T-cell (primary cell): ENCODE results near the gene ZNF678. TPM values are rescaled to one million over a fixed set of nuclear protein-coding genes. Genes with fewer than 3 reads are reported as not detected.
A peak's percentile ranks its signal among the peaks of the same experiment; 100 is the strongest.
"Not testable (repeated sequence)": the region's sequence is repeated elsewhere in the genome, so short reads cannot be mapped to it uniquely, and the experiment has no call there.

Experiments used
- ATAC-seq, 4 experiments: fragments of 200-7000 bp in 3 of 4; fragments of 150-1000 bp in 1 of 4; cut with Tn5 transposase; replicated peaks in 1 of 4; 1 replicate in 3 of 4; 2 replicates in 1 of 4; pipeline ENCODE4 v1.10.0; 2021; ENCODE audit warnings: moderate library complexity in 3 of 4, mild to moderate bottlenecking in 2 of 4, moderate number of reproducible peaks in 1 of 4
- CTCF ChIA-PET, 2 donors: fragments of 300-600 bp; sonication (Branson Sonifier 250); formaldehyde crosslinking; loops; one replicate each; lab custom pipeline; 2022; ENCODE audit warnings: antibody characterized with exemption in 2 of 2; lab: Charles Lee
- POLR2A ChIA-PET, 2 donors: fragments of 300-600 bp; sonication (Branson Sonifier 250); formaldehyde crosslinking; loops; one replicate each; lab custom pipeline; 2022; ENCODE audit warnings: antibody characterized with exemption in 2 of 2; lab: Charles Lee
- DNase-seq, 35 experiments: peaks; one replicate each; pipeline versions ENCODE4 v3.0.0 to v3.0.0-alpha.2; 2013 to 2023
- H3K27ac ChIP-seq: one replicate; pipeline ENCODE4 v1.5.1; 2013; ENCODE audit warnings: low read length
- H3K27me3 ChIP-seq, 2 experiments: replicated peaks in 1 of 2; 1 replicate in 1 of 2; 2 replicates in 1 of 2; pipeline versions ENCODE4 v1.6.1 to v1.7.0; 2013; ENCODE audit warnings: low read length in 1 of 2, mixed read lengths in 1 of 2; ENCODE audit not compliant: control insufficient read depth in 2 of 2, insufficient read depth in 2 of 2; ENCODE audit errors: extremely low read depth in 1 of 2
- H3K36me3 ChIP-seq, 2 donors: 1 replicate in 1 of 2; 2 replicates in 1 of 2; pipeline versions ENCODE4 v1.6.1 to v1.7.0; 2013; ENCODE audit warnings: low read length in 1 of 2; ENCODE audit not compliant: control insufficient read depth in 2 of 2, insufficient read depth in 1 of 2; ENCODE audit errors: extremely low read depth in 1 of 2
- H3K4me1 ChIP-seq, 2 experiments: 1 replicate in 1 of 2; 2 replicates in 1 of 2; pipeline versions ENCODE4 v1.6.1 to v1.7.0; 2013; ENCODE audit warnings: low read length in 2 of 2, mixed read lengths in 1 of 2; ENCODE audit not compliant: insufficient read depth in 2 of 2, control insufficient read depth in 1 of 2; ENCODE audit errors: extremely low read depth in 1 of 2
- H3K4me3 ChIP-seq, 2 donors: 1 replicate in 1 of 2; 2 replicates in 1 of 2; pipeline versions ENCODE4 v1.5.1 to v1.7.0; 2013; ENCODE audit warnings: mild to moderate bottlenecking in 2 of 2, low read length in 1 of 2, moderate library complexity in 1 of 2; ENCODE audit not compliant: control insufficient read depth in 1 of 2; ENCODE audit errors: extremely low read depth in 1 of 2
- H3K9me3 ChIP-seq: 2 replicates; pipeline ENCODE4 v1.7.0; 2013
- H3K27ac Mint-ChIP-seq, 2 donors: one replicate each; pipeline ENCODE4 v1.8.0; 2020 to 2021; ENCODE audit warnings: mild to moderate bottlenecking in 2 of 2, mixed read lengths in 2 of 2
- H3K27me3 Mint-ChIP-seq, 2 donors: one replicate each; pipeline ENCODE4 v1.8.0; 2021 to 2022; ENCODE audit warnings: mixed read lengths in 2 of 2
- H3K36me3 Mint-ChIP-seq: one replicate; pipeline ENCODE4 v1.8.0; 2021; ENCODE audit warnings: mixed read lengths
- H3K4me1 Mint-ChIP-seq, 3 donors: one replicate each; pipeline ENCODE4 v1.8.0; 2020 to 2022; ENCODE audit warnings: mixed read lengths in 3 of 3, mild to moderate bottlenecking in 1 of 3
- H3K4me3 Mint-ChIP-seq, 3 donors: one replicate each; pipeline ENCODE4 v1.8.0; 2020 to 2022; ENCODE audit warnings: mild to moderate bottlenecking in 3 of 3, mixed read lengths in 3 of 3, moderate library complexity in 3 of 3
- H3K9me3 Mint-ChIP-seq, 3 donors: one replicate each; pipeline ENCODE4 v1.8.0; 2020 to 2022; ENCODE audit warnings: mixed read lengths in 3 of 3
- WGBS: methylation state at CpG from one replicate; pipeline ENCODE4 v1.1.5; 2013; ENCODE audit warnings: missing lambda C conversion rate; ENCODE audit not compliant: insufficient coverage; 5-methylcytosine and 5-hydroxymethylcytosine counted together
- total RNA-seq, 35 experiments: library from RNA in 6 of 35; stranded (reverse) in 6 of 35; fragments of 120-200 nt in 1 of 35; gene quantifications; one replicate each; pipeline versions ENCODE4 v1.2.1 to v1.2.4 and lab custom pipeline; 2013 to 2026

Gene ZNF678
- total RNA-seq, 5 donors from 2014 or later (not counting 1 experiment from before 2014, with no cell fraction given): 7.2 to 8.8 (median 7.4) TPM

DNA sequence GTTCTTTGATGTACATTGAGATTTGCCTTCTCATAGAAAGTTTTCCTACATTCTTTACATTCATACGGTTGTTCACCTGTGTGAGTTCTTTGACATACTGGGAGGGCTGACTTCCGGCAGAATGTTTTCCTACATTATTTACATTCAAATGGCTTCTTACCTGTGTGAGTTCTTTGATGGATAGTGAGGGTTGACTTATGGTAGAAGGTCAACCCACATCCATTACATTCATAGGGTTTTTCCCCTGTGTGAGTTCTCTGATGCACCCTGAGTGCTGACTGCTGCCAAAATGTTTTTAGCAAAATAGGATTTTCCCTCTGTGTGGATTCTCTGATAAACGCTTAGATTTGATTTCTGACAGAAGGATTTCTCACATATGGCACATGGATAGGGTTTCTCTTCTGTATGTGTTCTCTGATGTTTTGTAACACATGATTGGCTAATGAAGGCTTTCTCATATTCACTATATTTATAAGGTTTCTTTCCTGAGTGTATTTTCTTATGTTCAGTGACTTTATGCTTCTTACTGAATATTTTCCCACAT lies 134.0 kb downstream of the ZNF678 start:
- H3K27me3 Mint-ChIP-seq: peaks cover 8 to 12% of the 10 kb centered on the region in 2 donors
- peaks cover 23 to 62% (median 56%) of the 10 kb centered on the region in 3 donors for H3K9me3 Mint-ChIP-seq
- WGBS: no CpG with 5 or more reads among the region's 3 CpGs
- H3K36me3 ChIP-seq: no peaks in the 10 kb centered on the region
- ATAC-seq (no peak), DNase-seq (no peak)
- POLR2A ChIA-PET: no interaction called here
- H3K4me3 Mint-ChIP-seq: no peak overlapping the region
- H3K4me1 ChIP-seq: no peaks in the 10 kb centered on the region
- no peak overlapping the region for H3K4me3 ChIP-seq
- peaks cover 15% of the 10 kb centered on the region for H3K9me3 ChIP-seq
- H3K27me3 ChIP-seq: peaks cover 0 to 2% of the 10 kb centered on the region in 2 experiments
- no peak overlapping the region for H3K27ac ChIP-seq
- H3K36me3 Mint-ChIP-seq: peaks cover 17% of the 10 kb centered on the region
- no peak overlapping the region for H3K27ac Mint-ChIP-seq
- no peaks in the 10 kb centered on the region for H3K4me1 Mint-ChIP-seq
- CTCF ChIA-PET: no interaction called here

- H3K27me3 ChIP-seq, DNase-seq, H3K27ac Mint-ChIP-seq, ATAC-seq, H3K4me1 ChIP-seq, H3K27ac ChIP-seq, H3K36me3 ChIP-seq, H3K4me3 ChIP-seq, CTCF ChIA-PET, H3K4me3 Mint-ChIP-seq, H3K4me1 Mint-ChIP-seq: not testable (repeated sequence)
- H3K27me3 Mint-ChIP-seq: peaks cover 6 to 14% of the 10 kb centered on the region in 2 donors
- peaks cover 12% of the 10 kb centered on the region for H3K9me3 ChIP-seq
- H3K36me3 Mint-ChIP-seq: peaks cover 16% of the 10 kb centered on the region
- no CpG with 5 or more reads among the region's 1 CpG for WGBS
- POLR2A ChIA-PET: interaction anchor here in 1 of 2 donors (0.6 kb wide), 1 partner anchor 180 kb away, joined by 7 read pairs; no protein-coding TSS in a partner anchor
- peaks cover 29 to 64% (median 55%) of the 10 kb centered on the region in 3 donors for H3K9me3 Mint-ChIP-seq
Measured at GRCh38 chr1:227701631-227702030, 138.3 kb downstream of the ZNF678 start.

DNA sequence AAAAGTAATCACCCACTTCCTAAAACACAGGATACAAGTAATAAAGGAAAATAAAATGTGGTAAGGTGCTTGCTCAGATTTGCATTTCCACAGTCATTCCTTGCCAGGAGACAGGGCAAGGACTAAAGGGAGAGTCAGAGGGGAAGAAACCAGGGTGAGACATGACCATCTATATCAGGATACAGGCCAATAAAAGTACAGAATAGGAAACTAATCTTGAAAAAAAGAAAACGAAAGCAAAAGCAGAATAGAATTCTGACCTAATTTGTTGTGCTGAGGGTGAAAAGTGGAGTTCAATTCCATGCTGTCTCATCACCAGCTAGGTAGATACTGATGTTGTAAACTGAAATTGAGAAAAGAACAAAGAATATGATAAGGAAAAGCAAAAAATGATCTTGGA lies 144.5 kb downstream of the ZNF678 start:
- H3K4me1 Mint-ChIP-seq: peaks cover 8 to 10% (median 10%) of the 10 kb centered on the region in 3 donors
- peaks cover 9 to 33% (median 23%) of the 10 kb centered on the region in 3 donors for H3K9me3 Mint-ChIP-seq
- peak overlapping the region in 2 of 3 donors; percentile 2 to 29 for H3K4me3 Mint-ChIP-seq
- Histone ChIP-seq H3K36me3 (no peaks in the 10 kb centered on the region), H3K4me1 (no peaks in the 10 kb centered on the region), H3K27me3 (no peaks in the 10 kb centered on the region), H3K9me3 (peaks cover 2% of the 10 kb centered on the region), H3K4me3 (no peak overlapping the region), H3K27ac (no peak overlapping the region)
- no peak for DNase-seq
- no peak for ATAC-seq
- peak overlapping the region; percentile 58 to 83 for H3K27ac Mint-ChIP-seq
- 100% methylated on average over 1 of the region's 1 CpG for WGBS
- ChIA-PET POLR2A (no interaction called here), CTCF (no interaction called here)
- no peaks in the 10 kb centered on the region for H3K36me3 Mint-ChIP-seq
- H3K27me3 Mint-ChIP-seq: peaks cover 0 to 4% of the 10 kb centered on the region in 2 donors

- Histone ChIP-seq H3K4me1 (no peaks in the 10 kb centered on the region), H3K27ac (no peak overlapping the region), H3K9me3 (peaks cover 2% of the 10 kb centered on the region), H3K4me3 (no peak overlapping the region), H3K27me3 (peaks cover 0 to 4% of the 10 kb centered on the region in 2 experiments), H3K36me3 (no peaks in the 10 kb centered on the region)
- Mint-ChIP-seq H3K9me3 (peaks cover 9 to 25% (median 18%) of the 10 kb centered on the region in 3 donors), H3K4me1 (peaks cover 8 to 10% (median 10%) of the 10 kb centered on the region in 3 donors), H3K36me3 (peaks cover under 1% of the 10 kb centered on the region), H3K4me3 (no peak overlapping the region), H3K27me3 (peaks cover 0 to 4% of the 10 kb centered on the region in 2 donors), H3K27ac (no peak overlapping the region)
- ATAC-seq (no peak), DNase-seq (no peak)
- POLR2A ChIA-PET: no interaction called here
- CTCF ChIA-PET: no interaction called here
- 88% methylated on average over 1 of the region's 1 CpG for WGBS
Measured at GRCh38 chr1:227709451-227709850, 146.1 kb downstream of the ZNF678 start.

- H3K27me3 Mint-ChIP-seq, CTCF ChIA-PET, H3K4me3 ChIP-seq, H3K27me3 ChIP-seq, H3K4me1 Mint-ChIP-seq, H3K27ac ChIP-seq, H3K36me3 ChIP-seq, DNase-seq, POLR2A ChIA-PET, H3K9me3 ChIP-seq, ATAC-seq, H3K4me1 ChIP-seq, H3K27ac Mint-ChIP-seq, H3K36me3 Mint-ChIP-seq, H3K4me3 Mint-ChIP-seq: not testable (repeated sequence)
- no CpG with 5 or more reads among the region's 24 CpGs for WGBS
- peaks cover 14 to 28% (median 24%) of the 10 kb centered on the region in 3 donors for H3K9me3 Mint-ChIP-seq
Measured at GRCh38 chr1:227710474-227710873, 147.1 kb downstream of the ZNF678 start.

GRCh38 chr1:227712648-227713047 lies 149.3 kb downstream of the ZNF678 start:
- CTCF ChIA-PET: no interaction called here
- ATAC-seq: no peak
- H3K36me3 Mint-ChIP-seq: peaks cover 9% of the 10 kb centered on the region

More at GRCh38 chr1:227712648-227713047, 149.3 kb downstream of the ZNF678 start:
- Mint-ChIP-seq H3K9me3 (peaks cover 24 to 47% (median 30%) of the 10 kb centered on the region in 3 donors), H3K4me1 (peaks cover 6 to 8% (median 6%) of the 10 kb centered on the region in 3 donors), H3K27ac (no peak overlapping the region), H3K4me3 (no peak overlapping the region), H3K27me3 (peaks cover 0 to 4% of the 10 kb centered on the region in 2 donors)
- Histone ChIP-seq H3K4me3 (no peak overlapping the region), H3K9me3 (peaks cover 2% of the 10 kb centered on the region), H3K27me3 (peaks cover 0 to 4% of the 10 kb centered on the region in 2 experiments), H3K36me3 (no peaks in the 10 kb centered on the region), H3K4me1 (no peaks in the 10 kb centered on the region), H3K27ac (no peak overlapping the region)
- POLR2A ChIA-PET: no interaction called here
- DNase-seq: no peak
